Uterus (tissue), 2 donors: ENCODE results near the gene PRKG1.

Experiments
- POLR2A ChIP-seq, 2 donors: fragments of 450-650 bp; IDR thresholded peaks; one replicate each; pipeline ENCODE4 v1.6.1; 2016; ENCODE audit warnings: antibody characterized with exemption in 2 of 2, mild to moderate bottlenecking in 1 of 2, moderate library complexity in 1 of 2
- TF ChIP-seq, protein P1 (sequence below), 4 experiments: fragments of 200-600 bp in 2 of 4; fragments of 450-650 bp in 2 of 4; sonication (generic) in 2 of 4; IDR thresholded peaks; one replicate each; pipeline ENCODE4 v1.5.1; 2016 to 2019; ENCODE audit warnings: antibody characterized with exemption in 4 of 4, mild to moderate bottlenecking in 2 of 4, moderate library complexity in 1 of 4

GRCh38 chr10:51082857-51083256 is 8.6 kb downstream of the PRKG1 start:
- TF ChIP-seq POLR2A (IDR thresholded peaks at IDR 0.05) = no peak
- TF ChIP-seq, protein P1, sequence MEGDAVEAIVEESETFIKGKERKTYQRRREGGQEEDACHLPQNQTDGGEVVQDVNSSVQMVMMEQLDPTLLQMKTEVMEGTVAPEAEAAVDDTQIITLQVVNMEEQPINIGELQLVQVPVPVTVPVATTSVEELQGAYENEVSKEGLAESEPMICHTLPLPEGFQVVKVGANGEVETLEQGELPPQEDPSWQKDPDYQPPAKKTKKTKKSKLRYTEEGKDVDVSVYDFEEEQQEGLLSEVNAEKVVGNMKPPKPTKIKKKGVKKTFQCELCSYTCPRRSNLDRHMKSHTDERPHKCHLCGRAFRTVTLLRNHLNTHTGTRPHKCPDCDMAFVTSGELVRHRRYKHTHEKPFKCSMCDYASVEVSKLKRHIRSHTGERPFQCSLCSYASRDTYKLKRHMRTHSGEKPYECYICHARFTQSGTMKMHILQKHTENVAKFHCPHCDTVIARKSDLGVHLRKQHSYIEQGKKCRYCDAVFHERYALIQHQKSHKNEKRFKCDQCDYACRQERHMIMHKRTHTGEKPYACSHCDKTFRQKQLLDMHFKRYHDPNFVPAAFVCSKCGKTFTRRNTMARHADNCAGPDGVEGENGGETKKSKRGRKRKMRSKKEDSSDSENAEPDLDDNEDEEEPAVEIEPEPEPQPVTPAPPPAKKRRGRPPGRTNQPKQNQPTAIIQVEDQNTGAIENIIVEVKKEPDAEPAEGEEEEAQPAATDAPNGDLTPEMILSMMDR (IDR thresholded peaks at IDR 0.05) = no peak
